Liver (tissue), 9 donors: Measurements from ENCODE around the gene NOC2L. TPM values are rescaled to one million over a fixed set of nuclear protein-coding genes. Genes with fewer than 3 reads are reported as not detected.
"Not testable (repeated sequence)": the region's sequence is repeated elsewhere in the genome, so short reads cannot be mapped to it uniquely, and the experiment has no call there.

Experiments used
- DNase-seq: peaks from one replicate; pipeline ENCODE4 v3.0.0-alpha.2; 2017; ENCODE audit warnings: low spot score
- H3K27ac ChIP-seq, 2 donors: one replicate each; pipeline ENCODE4 v1.7.0; 2013; ENCODE audit warnings: inconsistent platforms in 2 of 2, low read length in 2 of 2, control low read depth in 1 of 2, low read depth in 1 of 2, mild to moderate bottlenecking in 1 of 2
- H3K27me3 ChIP-seq, 4 donors: one replicate each; pipeline versions ENCODE4 v1.6.1 to v1.7.0; 2013; ENCODE audit warnings: low read length in 3 of 4, inconsistent platforms in 1 of 4, mild to moderate bottlenecking in 1 of 4, moderate library complexity in 1 of 4; ENCODE audit not compliant: control insufficient read depth in 4 of 4, insufficient read depth in 4 of 4
- H3K36me3 ChIP-seq, 4 donors: one replicate each; pipeline versions ENCODE4 v1.6.1 to v1.7.0; 2013; ENCODE audit warnings: low read length in 3 of 4, mild to moderate bottlenecking in 3 of 4, low read depth in 1 of 4, moderate library complexity in 1 of 4; ENCODE audit not compliant: control insufficient read depth in 4 of 4, insufficient read depth in 3 of 4
- H3K4me1 ChIP-seq, 4 donors: one replicate each; pipeline versions ENCODE4 v1.6.1 to v1.7.0; 2013; ENCODE audit warnings: low read length in 3 of 4, mild to moderate bottlenecking in 3 of 4, moderate library complexity in 1 of 4; ENCODE audit not compliant: control insufficient read depth in 4 of 4, insufficient read depth in 4 of 4
- H3K4me3 ChIP-seq, 3 donors: one replicate each; pipeline versions ENCODE4 v1.6.1 to v1.7.0; 2013; ENCODE audit warnings: low read length in 3 of 3, control low read depth in 1 of 3, low read depth in 1 of 3, mild to moderate bottlenecking in 1 of 3
- H3K9ac ChIP-seq, 2 donors: one replicate each; pipeline ENCODE4 v1.7.0; 2013; ENCODE audit warnings: low read length in 2 of 2, mild to moderate bottlenecking in 2 of 2, moderate library complexity in 2 of 2, control low read depth in 1 of 2, low read depth in 1 of 2
- H3K9me3 ChIP-seq, 4 donors: one replicate each; pipeline versions ENCODE4 v1.6.1 to v1.7.0; 2013; ENCODE audit warnings: low read length in 3 of 4; ENCODE audit not compliant: control insufficient read depth in 4 of 4
- EGR1 ChIP-seq, 2 donors: IDR thresholded peaks; 2 replicates each; pipeline ENCODE4 v1.6.1; 2016 to 2018; ENCODE audit warnings: antibody characterized with exemption in 2 of 2, low read depth in 2 of 2
- FOXA2 ChIP-seq: IDR thresholded peaks from 2 replicates; pipeline ENCODE4 v1.6.1; 2016; ENCODE audit warnings: antibody characterized with exemption
- GABPA ChIP-seq, 2 donors: IDR thresholded peaks in 1 of 2; conservative IDR thresholded peaks in 1 of 2; 2 replicates each; pipeline ENCODE4 v1.6.1; 2016; ENCODE audit warnings: antibody characterized with exemption in 2 of 2, mild to moderate bottlenecking in 1 of 2, moderate library complexity in 1 of 2
- HNF4A ChIP-seq, 2 donors: conservative IDR thresholded peaks; 2 replicates each; pipeline ENCODE4 v1.6.1; 2016; ENCODE audit warnings: antibody characterized with exemption in 2 of 2, mild to moderate bottlenecking in 2 of 2
- HNF4G ChIP-seq: IDR thresholded peaks from 2 replicates; pipeline ENCODE4 v1.6.1; 2016; ENCODE audit warnings: antibody characterized with exemption
- MAX ChIP-seq: IDR thresholded peaks from 2 replicates; pipeline ENCODE4 v1.6.1; 2016; ENCODE audit warnings: antibody characterized with exemption
- NR2F2 ChIP-seq: IDR thresholded peaks from 2 replicates; pipeline ENCODE4 v1.6.1; 2016; ENCODE audit warnings: antibody characterized with exemption
- SP1 ChIP-seq: IDR thresholded peaks from 2 replicates; pipeline ENCODE4 v1.6.1; 2018; ENCODE audit warnings: antibody characterized with exemption, mild to moderate bottlenecking
- YY1 ChIP-seq: IDR thresholded peaks from 2 replicates; pipeline ENCODE4 v1.6.1; 2016; ENCODE audit warnings: antibody characterized with exemption, mild to moderate bottlenecking
- ZBTB33 ChIP-seq: IDR thresholded peaks from 2 replicates; pipeline ENCODE4 v1.6.1; 2016; ENCODE audit warnings: antibody characterized with exemption
- WGBS: extraction: QIAGEN DNeasy Blood & Tissue Kit; methylation state at CpG from one replicate; pipeline ENCODE4 v1.1.7; 2013; 5-methylcytosine and 5-hydroxymethylcytosine counted together
- polyA plus RNA-seq, 2 donors: library from polyadenylated mRNA; stranded (reverse) in 1 of 2; unstranded in 1 of 2; fragments of 200-250 nt in 1 of 2; fragments of >200 nt in 1 of 2; fragmentation: Nextera tagmentation in 1 of 2; extraction: Ambion mirVana in 1 of 2; gene quantifications; one replicate each; pipeline versions ENCODE4 v1.2.1 to v1.2.3, GENCODE V29; 2013 to 2015
- total RNA-seq, 2 donors: library from RNA; depleted of rRNA; stranded (reverse); fragments of >200 nt; gene quantifications; one replicate each; pipeline ENCODE4 v1.2.3, GENCODE V29; 2014
- donor health status: healthy.
- donor health status: healthy.
- donor health status: healthy.
- donor health status: healthy.
- donor health status: healthy.

Gene NOC2L
- total and polyA plus RNA-seq, 4 donors, result 17.1 to 34.5 (median 30.0) TPM

- no peak overlapping the region for H3K9ac ChIP-seq
- H3K9me3 ChIP-seq, result peaks cover 0 to under 1% (median 0%) of the 10 kb centered on the region in 4 donors
- H3K4me3 ChIP-seq, result no peak overlapping the region
- H3K27me3 ChIP-seq, result peaks cover 0 to 11% (median 1%) of the 10 kb centered on the region in 4 donors
- H3K4me1 ChIP-seq, result peaks cover 0 to 38% (median 23%) of the 10 kb centered on the region in 4 donors
- WGBS, result 57% methylated on average over 3 of the region's 3 CpGs
- TF ChIP-seq FOXA2, result no peak
- no peak overlapping the region for H3K27ac ChIP-seq
- DNase-seq, result no peak
- peaks cover 0 to 1% (median 0%) of the 10 kb centered on the region in 4 donors for H3K36me3 ChIP-seq
These were observed 38.6 kb upstream of the NOC2L start for GRCh38 chr1:997713-997992.

- peaks cover 0 to 2% (median under 1%) of the 10 kb centered on the region in 4 donors for H3K9me3 ChIP-seq
- H3K9ac ChIP-seq, result no peak overlapping the region
- peaks cover 0 to 1% (median 0%) of the 10 kb centered on the region in 4 donors for H3K36me3 ChIP-seq
- peaks cover 0 to 11% (median 1%) of the 10 kb centered on the region in 4 donors for H3K27me3 ChIP-seq
- no peak overlapping the region for H3K4me3 ChIP-seq
- H3K4me1 ChIP-seq, result peaks cover 0 to 38% (median 23%) of the 10 kb centered on the region in 4 donors
- no peak for DNase-seq
- H3K27ac ChIP-seq, result no peak overlapping the region
- WGBS, result 54% methylated on average over 24 of the region's 24 CpGs
- no peak for TF ChIP-seq HNF4A (conservative IDR thresholded peaks at IDR 0.05)
These were observed 38.0 kb upstream of the NOC2L start for GRCh38 chr1:996851-997712.

- Histone ChIP-seq H3K9ac (no peak overlapping the region), H3K4me1 (peaks cover 0 to 34% (median 19%) of the 10 kb centered on the region in 4 donors), H3K36me3 (peaks cover 0 to 1% (median 0%) of the 10 kb centered on the region in 4 donors), H3K4me3 (no peak overlapping the region), H3K27ac (no peak overlapping the region), H3K27me3 (peaks cover 0 to 11% (median 1%) of the 10 kb centered on the region in 4 donors), H3K9me3 (peaks cover 0 to 6% (median 4%) of the 10 kb centered on the region in 4 donors)
- no peak for DNase-seq
- TF ChIP-seq HNF4G, result no peak
- TF ChIP-seq YY1, result no peak
- TF ChIP-seq EGR1 (IDR thresholded peaks at IDR 0.05; ENCODE audit: low read depth in 2 of 2), result no peak
- no peak for TF ChIP-seq ZBTB33
- no peak for TF ChIP-seq GABPA (IDR thresholded peaks at IDR 0.05 in 1 of 2, conservative IDR thresholded peaks at IDR 0.05 in 1 of 2)
- no peak for TF ChIP-seq NR2F2
- no peak for TF ChIP-seq MAX
- TF ChIP-seq SP1, result no peak
- no peak for TF ChIP-seq FOXA2
- 31% methylated on average over 30 of the region's 30 CpGs for WGBS
These were observed 36.9 kb upstream of the NOC2L start for GRCh38 chr1:995665-996633.

- not testable (repeated sequence) for H3K27me3 ChIP-seq
These were observed 35.5 kb upstream of the NOC2L start for GRCh38 chr1:994546-994945.

More at GRCh38 chr1:994546-994945, 35.5 kb upstream of the NOC2L start:
- H3K36me3 ChIP-seq, H3K9ac ChIP-seq, H3K27ac ChIP-seq, H3K9me3 ChIP-seq, DNase-seq, H3K4me3 ChIP-seq: not testable (repeated sequence)
- 90% methylated on average over 6 of the region's 6 CpGs for WGBS
- H3K4me1 ChIP-seq, result peaks cover 0 to 22% (median 8%) of the 10 kb centered on the region in 4 donors
